T-helper 2 cell treated with Interferon-gamma antibody and Interleukin-4, amounts not matched to agents 5 μg/mL and 100 μg/mL, for 36 hours (primary cell): ENCODE results near the gene QDPR.

Experiments used
- DNase-seq: peaks from one replicate; pipeline ENCODE4 v3.0.0; 2021; ENCODE audit warnings: low spot score
- H3K27ac Mint-ChIP-seq: one replicate; pipeline ENCODE4 v1.8.0; 2021; ENCODE audit warnings: mild to moderate bottlenecking, mixed read lengths
- H3K27me3 Mint-ChIP-seq: one replicate; pipeline ENCODE4 v1.8.0; 2021; ENCODE audit warnings: low read depth, mixed read lengths
- H3K36me3 Mint-ChIP-seq: one replicate; pipeline ENCODE4 v1.8.0; 2021; ENCODE audit warnings: low read depth, mixed read lengths
- H3K4me1 Mint-ChIP-seq: one replicate; pipeline ENCODE4 v1.8.0; 2021; ENCODE audit warnings: low read depth, mixed read lengths
- H3K4me3 Mint-ChIP-seq: one replicate; pipeline ENCODE4 v1.8.0; 2022; ENCODE audit warnings: mild to moderate bottlenecking, moderate library complexity, mixed read lengths
- H3K9me3 Mint-ChIP-seq: one replicate; pipeline ENCODE4 v1.8.0; 2021; ENCODE audit warnings: mixed read lengths

The QDPR gene

DNA sequence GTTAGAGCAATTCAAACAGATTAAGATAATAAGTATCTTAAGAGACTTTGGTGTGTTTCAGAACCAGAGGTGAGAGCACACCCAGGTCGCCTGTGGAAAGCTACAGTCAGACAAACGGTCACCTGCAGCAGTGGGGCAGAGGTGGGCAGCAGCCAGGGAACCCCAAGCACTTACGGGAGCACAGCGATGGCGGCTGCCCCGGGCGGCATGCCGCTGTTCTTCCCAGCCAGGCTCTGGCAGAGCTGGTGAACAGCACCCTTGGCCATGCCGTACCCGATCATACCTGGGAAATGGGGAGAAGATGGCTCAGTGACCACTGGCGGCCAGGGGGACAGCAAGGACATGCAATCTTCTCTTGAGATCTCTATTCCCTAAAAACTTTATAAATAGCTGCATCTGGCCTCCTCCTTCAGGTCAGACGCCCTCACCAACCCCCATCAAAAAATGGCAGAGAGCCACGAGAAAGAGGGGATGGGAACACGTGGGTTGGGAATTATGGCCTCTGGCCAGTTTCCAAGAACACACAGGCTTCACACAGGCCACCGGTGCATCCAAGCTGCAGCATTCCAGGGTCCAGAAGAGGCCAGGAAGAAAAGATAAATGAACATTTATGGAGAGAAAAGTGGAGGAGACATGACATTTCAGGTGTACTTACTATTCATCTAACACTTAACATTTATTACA lies 19.7 kb downstream of the QDPR start:
- Mint-ChIP-seq H3K27me3 (no peaks in the 10 kb centered on the region), H3K9me3 (no peaks in the 10 kb centered on the region), H3K36me3 (peaks cover 21% of the 10 kb centered on the region), H3K4me3 (no peak overlapping the region), H3K27ac (no peak overlapping the region), H3K4me1 (peaks cover 6% of the 10 kb centered on the region)
- no peak for DNase-seq

DNA sequence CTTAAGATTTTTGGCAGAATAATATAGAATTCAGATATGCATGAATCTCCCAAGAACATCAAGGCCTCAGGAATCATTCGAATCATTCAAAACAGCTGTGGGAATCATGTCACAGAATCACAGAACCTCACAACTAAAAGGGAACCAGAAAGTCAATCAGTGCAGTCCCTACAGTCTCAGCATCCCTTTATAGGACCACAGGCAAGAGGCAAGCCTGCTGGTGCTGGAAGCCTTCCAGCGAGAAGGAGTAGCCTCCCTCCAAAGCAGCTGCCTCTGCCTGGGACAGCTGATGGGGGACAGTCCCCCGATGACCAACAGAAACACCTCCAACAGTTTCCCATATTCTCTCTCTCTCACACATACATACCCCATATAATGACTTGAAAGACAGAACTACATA lies 20.7 kb downstream of the QDPR start:
- H3K27me3 Mint-ChIP-seq, result no peaks in the 10 kb centered on the region
- H3K4me1 Mint-ChIP-seq, result peaks cover 6% of the 10 kb centered on the region
- peaks cover 25% of the 10 kb centered on the region for H3K36me3 Mint-ChIP-seq
- DNase-seq, result no peak
- H3K4me3 Mint-ChIP-seq, result no peak overlapping the region
- no peaks in the 10 kb centered on the region for H3K9me3 Mint-ChIP-seq
- no peak overlapping the region for H3K27ac Mint-ChIP-seq

DNA sequence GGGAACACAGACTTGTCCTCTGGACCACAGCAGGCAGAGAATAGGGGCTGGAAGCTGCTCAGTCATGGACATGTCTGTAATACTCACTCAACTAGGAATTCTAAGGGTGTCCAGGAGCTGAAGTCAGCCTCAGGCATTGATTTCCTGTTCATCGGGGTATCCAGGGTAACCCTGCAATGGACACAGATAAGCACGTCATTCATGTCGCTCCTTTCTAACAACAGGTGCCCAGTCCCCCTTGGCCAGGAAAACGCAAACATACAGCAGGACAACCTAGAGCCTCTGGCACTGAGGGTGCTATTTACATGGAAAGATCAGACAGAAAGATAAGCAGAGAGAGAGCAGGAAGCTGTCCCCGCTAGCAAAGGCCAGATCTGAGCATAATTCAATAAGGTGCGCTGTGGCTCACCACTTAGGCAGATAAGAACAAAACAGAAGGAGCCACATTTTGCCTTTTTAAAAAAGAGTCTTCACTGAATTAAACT lies 21.3 kb downstream of the QDPR start:
- Mint-ChIP-seq H3K27me3 (no peaks in the 10 kb centered on the region), H3K27ac (no peak overlapping the region), H3K4me1 (peaks cover 6% of the 10 kb centered on the region), H3K4me3 (no peak overlapping the region), H3K36me3 (peaks cover 26% of the 10 kb centered on the region), H3K9me3 (no peaks in the 10 kb centered on the region)
- no peak for DNase-seq

DNA sequence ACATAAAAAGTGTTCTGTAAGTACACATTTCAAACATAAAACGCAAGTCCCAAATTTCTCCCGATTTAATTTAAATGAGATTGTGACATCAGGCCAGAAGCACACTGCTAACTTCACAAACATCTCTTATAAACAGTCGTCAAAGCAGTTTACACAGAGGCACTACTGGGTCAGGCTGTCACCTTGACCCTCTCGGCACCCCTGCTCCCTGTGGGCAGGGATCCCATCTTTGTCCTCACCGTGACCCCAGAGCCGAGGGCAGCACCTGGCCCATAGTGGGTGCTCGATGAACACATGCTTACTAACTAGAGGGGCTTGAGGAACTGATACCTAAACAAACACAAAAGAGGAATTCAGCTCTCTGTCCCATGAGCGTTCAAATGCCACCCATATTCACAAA lies 22.2 kb downstream of the QDPR start:
- Mint-ChIP-seq H3K36me3 (peaks cover 28% of the 10 kb centered on the region), H3K27ac (no peak overlapping the region), H3K9me3 (no peaks in the 10 kb centered on the region), H3K4me1 (peaks cover 6% of the 10 kb centered on the region), H3K4me3 (no peak overlapping the region), H3K27me3 (no peaks in the 10 kb centered on the region)
- DNase-seq, result no peak

DNA sequence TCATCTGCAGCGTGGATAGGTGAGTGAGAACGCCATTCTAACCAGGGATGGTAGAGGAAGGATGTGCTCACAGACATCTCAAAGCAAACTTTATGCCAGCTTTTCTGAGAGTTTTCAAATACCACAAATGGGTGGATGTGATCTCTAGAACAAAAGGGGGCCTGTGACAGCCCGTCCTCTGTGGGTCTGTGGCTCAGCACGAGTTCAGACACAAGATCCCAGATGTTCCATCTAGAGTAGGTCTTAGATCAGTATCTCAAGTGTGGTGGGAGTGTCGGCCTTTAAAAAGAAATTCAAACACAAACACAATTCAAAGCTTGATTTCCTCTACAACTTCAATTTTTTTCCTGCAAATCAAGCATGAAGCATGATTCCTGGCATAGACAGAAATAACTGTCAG lies 22.8 kb downstream of the QDPR start:
- Mint-ChIP-seq H3K9me3 (no peaks in the 10 kb centered on the region), H3K27ac (no peak overlapping the region), H3K27me3 (no peaks in the 10 kb centered on the region), H3K36me3 (peaks cover 28% of the 10 kb centered on the region), H3K4me1 (peaks cover 3% of the 10 kb centered on the region), H3K4me3 (no peak overlapping the region)
- no peak for DNase-seq

DNA sequence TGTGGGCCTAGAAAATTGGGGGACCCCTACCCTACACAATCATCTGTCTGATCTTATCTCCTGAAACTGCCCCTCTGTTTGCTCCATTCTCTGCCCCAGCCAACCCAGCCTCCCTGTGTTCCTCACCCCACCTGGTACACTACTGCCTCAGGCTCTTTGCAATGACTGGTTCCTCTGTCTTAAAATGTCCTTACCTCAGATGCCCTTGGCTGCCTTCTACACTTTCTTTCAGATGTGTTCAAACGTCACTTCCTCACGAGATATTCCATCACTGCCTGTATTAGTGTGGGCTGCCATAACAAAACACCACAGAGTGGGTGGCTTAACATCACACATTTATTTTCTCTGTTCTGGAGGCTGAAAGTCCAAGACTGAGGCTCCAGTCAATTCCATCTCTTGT lies 29.2 kb downstream of the QDPR start:
- Mint-ChIP-seq H3K4me3 (no peak overlapping the region), H3K27ac (no peak overlapping the region), H3K36me3 (peaks cover 13% of the 10 kb centered on the region), H3K27me3 (no peaks in the 10 kb centered on the region), H3K9me3 (no peaks in the 10 kb centered on the region), H3K4me1 (no peaks in the 10 kb centered on the region)
- no peak for DNase-seq

DNA sequence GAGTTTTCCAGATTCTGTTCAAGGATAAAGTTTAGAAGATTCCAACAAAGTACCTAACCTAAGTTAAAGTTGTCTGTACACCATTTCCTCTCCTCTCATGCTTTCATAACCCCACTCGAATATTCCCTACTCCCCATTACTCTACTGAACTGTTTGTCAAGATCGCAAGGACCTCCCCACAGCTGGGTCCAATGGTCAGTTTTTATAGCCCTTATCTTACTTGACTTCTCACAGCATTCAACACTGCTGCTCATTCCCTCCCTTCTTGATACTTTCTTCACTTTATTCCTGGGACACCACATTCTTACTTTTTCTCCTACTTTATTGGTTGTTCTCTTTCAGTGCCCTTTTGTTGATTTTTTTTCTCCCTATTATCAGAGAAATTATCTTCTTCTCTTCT lies 30.9 kb downstream of the QDPR start:
- H3K4me1 Mint-ChIP-seq, result no peaks in the 10 kb centered on the region
- H3K4me3 Mint-ChIP-seq, result no peak overlapping the region
- no peak for DNase-seq
- H3K9me3 Mint-ChIP-seq, result no peaks in the 10 kb centered on the region
- H3K27me3 Mint-ChIP-seq, result no peaks in the 10 kb centered on the region
- no peak overlapping the region for H3K27ac Mint-ChIP-seq
- H3K36me3 Mint-ChIP-seq, result peaks cover 7% of the 10 kb centered on the region

DNA sequence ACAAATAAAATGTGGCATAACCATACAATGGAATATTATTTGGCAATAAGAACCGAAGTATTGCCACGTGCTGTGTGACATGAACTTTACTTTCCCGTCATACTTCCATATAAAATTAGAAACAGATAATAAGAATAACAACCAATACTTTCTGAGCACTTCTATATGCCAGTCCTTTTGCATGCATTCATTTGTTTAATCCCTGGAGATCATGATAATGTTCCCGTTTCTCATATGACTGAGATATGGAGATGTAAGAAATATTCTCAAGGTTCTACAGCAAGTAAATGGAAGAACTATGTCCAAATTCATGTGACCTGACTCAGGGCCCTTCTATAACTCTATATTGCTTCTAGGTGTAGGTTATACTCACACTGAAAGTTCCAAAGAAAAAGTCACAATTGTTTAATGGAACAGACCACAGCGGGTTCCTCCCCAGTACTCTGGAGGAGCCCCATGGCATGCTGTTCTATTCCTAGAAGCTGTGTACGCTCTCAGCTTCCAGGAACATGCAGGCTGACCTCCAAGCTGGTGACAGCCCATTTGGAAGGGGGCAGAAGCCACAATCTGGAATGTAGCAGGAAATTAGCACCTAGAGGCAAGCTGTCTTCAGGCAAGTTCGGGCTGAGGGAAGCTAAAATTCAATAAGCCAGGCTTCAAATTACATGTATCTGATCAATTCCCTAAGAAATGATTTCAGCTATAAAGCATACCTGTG lies 31.5 kb downstream of the QDPR start:
- peaks cover 5% of the 10 kb centered on the region for H3K36me3 Mint-ChIP-seq
- no peak overlapping the region for H3K27ac Mint-ChIP-seq
- no peak overlapping the region for H3K4me3 Mint-ChIP-seq
- H3K4me1 Mint-ChIP-seq, result no peaks in the 10 kb centered on the region
- no peaks in the 10 kb centered on the region for H3K9me3 Mint-ChIP-seq
- DNase-seq, result no peak
- no peaks in the 10 kb centered on the region for H3K27me3 Mint-ChIP-seq

DNA sequence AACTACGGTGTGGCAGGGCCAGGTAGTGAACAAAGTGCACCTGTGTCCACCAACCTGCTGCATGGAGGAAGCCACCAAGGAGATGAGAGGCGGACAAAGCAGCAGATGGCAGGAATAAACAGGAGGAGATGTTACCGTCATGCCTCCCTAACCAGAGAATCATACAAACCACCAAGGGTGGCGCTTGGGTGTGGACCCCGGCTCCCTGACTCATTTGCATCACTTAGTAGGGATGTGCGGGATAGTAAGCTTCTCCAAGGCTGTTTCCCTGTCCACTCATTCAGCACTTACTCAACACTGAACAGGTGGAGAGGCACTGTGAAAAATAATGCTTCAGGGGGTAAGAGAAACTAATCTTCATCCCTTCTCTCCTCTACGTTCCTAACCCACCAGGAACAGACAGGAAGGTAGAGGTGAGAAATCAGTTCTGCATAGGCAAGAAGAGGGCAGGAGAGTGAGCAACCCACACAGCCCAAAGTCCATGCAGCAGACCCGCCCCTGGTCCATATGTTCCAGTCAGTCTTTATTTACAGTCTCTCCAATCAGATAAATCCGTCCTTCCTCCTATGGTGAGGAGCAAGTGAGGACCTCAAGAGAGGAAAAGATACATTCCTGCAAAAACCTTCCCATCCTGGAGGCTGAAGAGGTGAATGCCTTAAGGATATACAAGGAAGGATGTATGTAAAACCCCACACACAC lies 34.0 kb downstream of the QDPR start:
- no peak for DNase-seq
- Mint-ChIP-seq H3K4me1 (no peaks in the 10 kb centered on the region), H3K27me3 (no peaks in the 10 kb centered on the region), H3K4me3 (no peak overlapping the region), H3K36me3 (no peaks in the 10 kb centered on the region), H3K9me3 (no peaks in the 10 kb centered on the region), H3K27ac (no peak overlapping the region)

DNA sequence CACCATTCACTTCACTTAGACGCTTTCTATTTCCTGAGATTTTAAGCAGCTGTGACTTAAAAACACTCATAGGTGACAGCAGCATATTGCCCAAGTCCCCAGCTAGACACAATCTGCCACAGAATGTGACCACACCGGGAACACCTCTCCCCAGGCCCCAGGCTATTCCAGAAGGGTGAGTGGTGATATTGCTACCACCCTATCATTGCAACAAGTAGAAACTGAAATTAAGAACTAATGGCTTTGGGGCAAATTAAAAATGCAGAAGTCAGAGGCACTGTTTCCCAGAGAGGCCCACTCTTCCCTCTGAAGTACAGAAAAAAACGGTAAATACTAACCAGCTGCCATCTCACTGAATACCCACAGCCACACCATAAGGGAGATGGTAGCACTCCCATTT lies 35.0 kb downstream of the QDPR start:
- Mint-ChIP-seq H3K9me3 (no peaks in the 10 kb centered on the region), H3K4me1 (no peaks in the 10 kb centered on the region), H3K4me3 (no peak overlapping the region), H3K27ac (no peak overlapping the region), H3K36me3 (no peaks in the 10 kb centered on the region), H3K27me3 (no peaks in the 10 kb centered on the region)
- DNase-seq, result no peak

DNA sequence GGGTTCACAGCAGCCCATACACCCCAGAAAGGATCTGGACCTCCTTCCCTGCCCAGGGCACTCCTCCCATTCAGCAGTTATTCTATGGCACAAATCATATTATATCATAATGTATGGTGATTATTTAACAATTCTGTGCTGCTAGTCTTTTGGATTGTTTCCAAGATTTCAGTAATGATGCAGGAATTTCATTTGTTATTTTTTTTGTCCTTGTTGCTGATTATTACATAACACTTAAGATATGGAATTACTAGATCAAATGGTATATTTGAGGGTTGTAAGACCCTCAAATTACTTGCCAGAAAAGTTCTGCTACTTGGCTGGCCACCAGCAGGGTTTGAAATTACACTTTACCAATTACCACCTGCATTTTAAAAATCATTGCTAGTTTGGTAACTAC lies 36.4 kb downstream of the QDPR start:
- H3K27me3 Mint-ChIP-seq, result no peaks in the 10 kb centered on the region
- DNase-seq, result no peak
- H3K4me1 Mint-ChIP-seq, result no peaks in the 10 kb centered on the region
- no peaks in the 10 kb centered on the region for H3K9me3 Mint-ChIP-seq
- H3K36me3 Mint-ChIP-seq, result no peaks in the 10 kb centered on the region
- H3K4me3 Mint-ChIP-seq, result no peak overlapping the region
- H3K27ac Mint-ChIP-seq, result no peak overlapping the region

DNA sequence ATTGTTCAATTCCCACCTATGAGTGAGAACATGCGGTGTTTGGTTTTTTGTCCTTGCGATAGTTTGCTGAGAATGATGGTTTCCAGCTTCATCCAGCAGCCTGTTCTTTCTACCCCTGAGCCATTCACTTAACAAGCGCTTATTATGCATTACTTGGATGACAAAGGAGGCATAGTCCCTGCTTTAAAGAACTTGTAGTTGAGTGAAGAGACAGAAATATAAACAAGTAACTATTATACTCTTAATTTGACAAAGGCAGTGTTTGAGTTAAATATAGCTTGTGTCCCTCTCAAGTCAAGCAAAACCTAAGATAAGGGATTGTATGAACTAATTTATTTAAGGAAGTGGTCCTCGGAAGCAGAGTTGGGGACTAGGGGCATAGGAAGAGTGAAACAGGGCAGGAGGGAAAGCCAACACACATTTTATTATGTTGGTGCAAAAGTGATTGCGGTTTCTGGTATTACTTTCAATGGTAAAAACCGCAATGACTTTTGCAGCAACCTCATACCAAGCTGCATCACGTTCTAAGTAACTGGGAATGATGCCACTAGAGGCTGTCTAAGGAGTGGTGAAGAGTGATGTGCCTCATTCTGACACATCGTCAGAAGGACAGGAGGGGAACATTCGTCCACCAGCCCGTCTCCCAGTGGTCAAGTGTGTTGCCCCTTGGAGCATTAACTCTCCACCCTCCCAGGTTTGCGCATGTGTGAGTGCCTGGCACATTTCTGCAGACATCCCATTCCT lies 41.8 kb downstream of the QDPR start:
- H3K4me3 Mint-ChIP-seq, result no peak overlapping the region

DNA sequence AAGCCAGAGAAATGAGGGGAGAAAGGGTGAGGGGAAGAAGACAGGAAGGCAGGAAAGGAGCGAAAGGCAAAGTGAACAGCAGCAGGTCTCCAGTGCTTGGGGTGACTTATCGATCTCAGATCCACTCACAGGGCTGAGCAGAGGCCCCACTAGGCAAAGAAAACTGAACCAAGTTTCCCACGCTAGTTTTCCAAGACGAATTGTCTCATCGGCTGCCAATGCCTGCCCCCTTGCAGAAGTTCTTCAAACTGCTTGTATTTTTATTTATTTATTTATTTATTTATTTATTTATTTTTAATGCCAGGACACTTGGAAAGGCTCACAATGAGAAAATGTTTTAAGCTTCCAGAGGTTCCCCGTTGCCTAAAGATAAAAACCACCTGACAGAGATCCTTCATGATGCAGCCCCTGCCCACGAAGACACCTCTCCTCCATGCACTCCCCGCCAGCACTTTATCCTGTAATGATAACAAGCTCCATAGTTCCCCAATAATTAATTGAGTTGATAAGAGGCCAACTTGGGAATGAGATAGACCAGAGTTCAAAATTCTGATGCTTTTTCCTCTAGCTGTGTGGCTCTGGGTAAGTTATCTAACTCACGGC lies 43.2 kb downstream of the QDPR start:
- no peaks in the 10 kb centered on the region for H3K27me3 Mint-ChIP-seq
- H3K36me3 Mint-ChIP-seq, result no peaks in the 10 kb centered on the region
- no peak for DNase-seq
- no peaks in the 10 kb centered on the region for H3K4me1 Mint-ChIP-seq
- no peak overlapping the region for H3K4me3 Mint-ChIP-seq
- H3K27ac Mint-ChIP-seq, result no peak overlapping the region
- H3K9me3 Mint-ChIP-seq, result no peaks in the 10 kb centered on the region

More for the DNA sequence above, 41.8 kb downstream of the QDPR start:
- H3K9me3 Mint-ChIP-seq, result no peaks in the 10 kb centered on the region
- H3K4me1 Mint-ChIP-seq, result no peaks in the 10 kb centered on the region
- H3K36me3 Mint-ChIP-seq, result no peaks in the 10 kb centered on the region
- no peaks in the 10 kb centered on the region for H3K27me3 Mint-ChIP-seq
- H3K27ac Mint-ChIP-seq, result no peak overlapping the region
- no peak for DNase-seq
